Adrenal gland (tissue), 5 donors: ENCODE results near the gene SPOCK3.

Source experiments
- CTCF ChIP-seq, 6 experiments: fragments of 450-650 bp in 4 of 6; fragments of 200-600 bp in 2 of 6; sonication (generic) in 1 of 6; IDR thresholded peaks; 1 replicate in 5 of 6; 2 replicates in 1 of 6; pipeline versions ENCODE4 v1.5.1 to v1.8.0; 2016 to 2021; ENCODE audit warnings: antibody characterized with exemption in 6 of 6, mild to moderate bottlenecking in 2 of 6, moderate library complexity in 1 of 6
- POLR2A ChIP-seq, 2 donors: fragments of 450-650 bp; IDR thresholded peaks; one replicate each; pipeline ENCODE4 v1.6.1; 2017; ENCODE audit warnings: antibody characterized with exemption in 2 of 2, mild to moderate bottlenecking in 2 of 2, moderate library complexity in 1 of 2
- donor health status: DM: no; HTN: no; CAD: no.

GRCh38 chr4:166842795-166843261 is 391.5 kb downstream of the SPOCK3 start:
- TF ChIP-seq CTCF (IDR thresholded peaks at IDR 0.05), result no peak
- no peak for TF ChIP-seq POLR2A (IDR thresholded peaks at IDR 0.05)
